AG04449 (cell line): ENCODE data around the gene PALS2.

ENCODE experiments used
- CTCF ChIA-PET: fragments of 350-600 bp; formaldehyde crosslinking; extraction: SDS; loops from one replicate; lab custom pipeline; 2021; ENCODE audit warnings: antibody characterized with exemption; lab: Yijun Ruan, JAX
- POLR2A ChIA-PET: fragments of 400-600, 350-600 bp; formaldehyde crosslinking; extraction: SDS; loops from one replicate; lab custom pipeline; 2020; ENCODE audit warnings: antibody characterized with exemption, inconsistent platforms; lab: Yijun Ruan, JAX
- DNase-seq: peaks from one replicate; pipeline ENCODE4 v3.0.0-alpha.2; 2010; ENCODE audit warnings: low read depth, low spot score
- H3K4me3 ChIP-seq: 2 replicates; pipeline ENCODE4 v1.5.1; 2011; ENCODE audit warnings: low read depth, mild to moderate bottlenecking, control low read depth, low read length
- TF ChIP-seq, protein P1 (sequence below): IDR thresholded peaks from one replicate; pipeline ENCODE4 v1.5.1; 2011; ENCODE audit warnings: mild to moderate bottlenecking, moderate library complexity, low read length, control low read depth, inconsistent platforms; ENCODE audit not compliant: insufficient read depth; ENCODE audit errors: missing control alignments

Gene PALS2

DNA sequence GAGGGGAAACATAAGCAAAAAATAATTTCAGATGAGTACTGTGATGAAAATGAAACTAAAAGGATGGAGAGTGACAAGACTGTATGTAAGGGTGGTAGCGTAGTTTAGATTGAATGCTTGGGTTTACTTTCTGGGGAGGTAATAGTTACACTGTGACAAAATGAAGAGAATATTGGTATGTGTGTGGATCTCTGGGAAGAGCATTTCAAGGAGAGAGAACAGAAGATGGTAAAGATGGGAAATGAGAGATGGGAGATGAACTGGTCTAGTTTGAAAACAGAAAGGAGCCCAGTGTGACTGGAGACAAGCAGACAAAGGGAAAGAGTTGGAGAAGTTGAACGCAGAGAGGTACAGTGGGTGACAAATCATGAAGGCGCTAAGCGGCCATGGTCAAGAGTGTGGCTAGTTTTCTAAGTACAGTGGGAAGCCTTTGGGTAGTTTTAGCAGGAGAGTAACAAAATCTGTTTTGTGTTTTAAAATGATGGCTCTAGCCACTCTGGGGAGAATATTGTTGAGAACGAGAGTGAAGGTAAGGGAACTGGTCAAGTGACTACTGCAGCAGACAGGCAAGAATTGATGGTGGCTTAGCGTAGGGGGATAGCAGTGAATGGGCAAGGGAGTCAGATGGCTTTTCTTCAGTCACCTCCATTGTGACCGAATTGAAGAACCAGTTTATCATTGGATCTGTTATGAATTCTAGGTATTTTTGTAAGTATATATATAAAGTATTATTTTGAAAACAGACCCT, 22.6 kb downstream of the PALS2 start:
- CTCF ChIA-PET = interaction anchor here (6.6 kb wide), 1 partner anchor 21 kb away, joined by 40 read pairs; the partner anchor contains the start of gene PALS2
- TF ChIP-seq, protein P1, sequence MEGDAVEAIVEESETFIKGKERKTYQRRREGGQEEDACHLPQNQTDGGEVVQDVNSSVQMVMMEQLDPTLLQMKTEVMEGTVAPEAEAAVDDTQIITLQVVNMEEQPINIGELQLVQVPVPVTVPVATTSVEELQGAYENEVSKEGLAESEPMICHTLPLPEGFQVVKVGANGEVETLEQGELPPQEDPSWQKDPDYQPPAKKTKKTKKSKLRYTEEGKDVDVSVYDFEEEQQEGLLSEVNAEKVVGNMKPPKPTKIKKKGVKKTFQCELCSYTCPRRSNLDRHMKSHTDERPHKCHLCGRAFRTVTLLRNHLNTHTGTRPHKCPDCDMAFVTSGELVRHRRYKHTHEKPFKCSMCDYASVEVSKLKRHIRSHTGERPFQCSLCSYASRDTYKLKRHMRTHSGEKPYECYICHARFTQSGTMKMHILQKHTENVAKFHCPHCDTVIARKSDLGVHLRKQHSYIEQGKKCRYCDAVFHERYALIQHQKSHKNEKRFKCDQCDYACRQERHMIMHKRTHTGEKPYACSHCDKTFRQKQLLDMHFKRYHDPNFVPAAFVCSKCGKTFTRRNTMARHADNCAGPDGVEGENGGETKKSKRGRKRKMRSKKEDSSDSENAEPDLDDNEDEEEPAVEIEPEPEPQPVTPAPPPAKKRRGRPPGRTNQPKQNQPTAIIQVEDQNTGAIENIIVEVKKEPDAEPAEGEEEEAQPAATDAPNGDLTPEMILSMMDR = no peak
- DNase-seq = no peak
- POLR2A ChIA-PET = no interaction called here
- no peak overlapping the region for H3K4me3 ChIP-seq

DNA sequence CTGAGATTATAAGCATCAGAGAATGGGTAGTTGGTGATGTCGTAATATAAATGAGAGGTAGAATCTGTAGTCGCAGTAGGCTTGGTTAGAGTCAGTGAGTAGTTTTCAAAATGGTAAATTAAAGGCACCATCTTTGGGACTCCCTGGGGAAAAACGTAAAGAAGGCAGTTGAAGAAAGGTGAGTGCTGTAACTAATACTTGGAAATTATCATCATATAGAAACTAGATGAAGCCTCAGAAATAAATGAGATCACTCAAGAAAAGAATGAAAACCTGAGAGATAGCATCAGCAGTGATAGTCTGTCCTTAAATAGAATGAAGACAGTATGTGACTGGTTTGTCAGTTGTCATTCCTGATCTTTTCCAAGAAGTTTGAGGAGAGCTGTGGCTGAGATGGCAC, 23.8 kb downstream of the PALS2 start:
- TF ChIP-seq, protein P1 = no peak
- ChIA-PET CTCF (no interaction called here), POLR2A (no interaction called here)
- no peak overlapping the region for H3K4me3 ChIP-seq
- no peak for DNase-seq

DNA sequence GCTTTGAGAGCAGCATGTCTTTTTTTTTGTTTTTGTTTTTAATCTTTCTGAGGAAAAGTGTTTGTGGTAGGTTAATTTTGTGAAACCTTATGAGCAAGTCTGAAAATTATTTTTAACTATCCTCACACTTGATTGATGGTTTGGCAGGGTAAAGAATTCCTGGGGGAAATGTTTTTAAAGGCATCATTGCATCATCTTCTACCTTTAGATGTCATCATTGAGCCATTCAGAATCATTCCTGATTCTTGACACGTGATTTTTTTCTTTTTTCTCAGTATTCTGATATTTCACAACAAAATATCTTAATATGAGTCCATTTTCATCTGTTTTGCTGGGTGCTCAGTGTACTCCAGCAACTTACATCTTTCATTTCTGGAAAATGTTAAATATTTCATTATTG, 28.3 kb downstream of the PALS2 start:
- no peak overlapping the region for H3K4me3 ChIP-seq
- TF ChIP-seq, protein P1 = no peak
- POLR2A ChIA-PET = no interaction called here
- CTCF ChIA-PET = interaction anchor here (1.3 to 1.6 kb wide), 3 partner anchors 10 to 64 kb away, joined by 4 to 6 read pairs (median 6); no protein-coding TSS in a partner anchor
- no peak for DNase-seq

DNA sequence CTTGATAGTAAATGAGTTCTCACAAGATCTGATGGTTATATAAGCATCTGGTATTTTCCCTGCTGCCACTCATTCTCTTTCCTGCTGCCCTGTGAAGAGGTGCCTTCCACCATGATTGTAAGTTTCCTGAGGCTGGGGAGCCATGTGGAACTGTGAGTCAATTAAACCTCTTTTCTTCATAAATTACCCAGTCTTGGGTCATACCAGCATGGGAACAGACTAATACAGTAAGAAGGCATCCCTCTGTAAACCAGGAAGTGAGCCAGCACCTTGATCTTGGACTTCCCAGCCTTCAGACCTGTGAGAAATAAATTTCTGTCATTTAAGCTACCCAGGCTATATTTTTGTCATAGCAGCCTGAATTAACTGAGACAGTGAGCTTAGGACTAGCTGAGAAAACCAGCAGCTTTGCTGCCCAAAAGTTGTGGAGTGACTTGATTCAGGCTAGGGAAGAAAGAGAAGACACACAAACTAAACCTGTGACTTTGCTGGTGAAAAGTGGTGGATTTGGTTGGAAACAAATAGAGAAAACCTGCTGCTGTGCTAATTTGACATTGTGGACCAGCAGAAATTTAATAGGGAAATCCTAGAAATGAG, 29.7 kb downstream of the PALS2 start:
- no peak for DNase-seq
- POLR2A ChIA-PET = no interaction called here
- CTCF ChIA-PET = interaction anchor here (0.9 to 1.4 kb wide), 3 partner anchors 23 to 113 kb away, joined by 3 to 6 read pairs (median 3); no protein-coding TSS in a partner anchor
- no peak overlapping the region for H3K4me3 ChIP-seq
- TF ChIP-seq, protein P1 = no peak

DNA sequence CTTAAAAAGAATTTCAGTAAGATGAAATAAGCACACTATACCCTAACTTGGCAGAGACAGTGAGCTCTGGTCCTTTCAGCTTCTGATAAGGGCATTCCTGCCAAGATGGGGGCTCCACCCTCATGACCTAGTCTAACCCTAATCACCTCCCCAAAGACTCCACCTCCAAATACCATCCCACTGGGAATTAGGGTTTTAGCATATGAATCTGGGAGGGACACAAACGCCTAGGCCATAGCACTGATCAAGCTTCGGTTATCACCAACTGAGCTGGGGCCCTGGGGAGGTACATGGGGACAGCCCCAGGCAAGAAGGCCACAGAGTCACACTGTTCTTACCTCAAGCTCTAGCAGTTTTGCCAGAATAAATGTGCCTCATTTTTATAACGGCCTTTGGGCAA, 31.4 kb downstream of the PALS2 start:
- no peak overlapping the region for H3K4me3 ChIP-seq
- ChIA-PET POLR2A (no interaction called here), CTCF (no interaction called here)
- no peak for DNase-seq
- TF ChIP-seq, protein P1 = no peak

DNA sequence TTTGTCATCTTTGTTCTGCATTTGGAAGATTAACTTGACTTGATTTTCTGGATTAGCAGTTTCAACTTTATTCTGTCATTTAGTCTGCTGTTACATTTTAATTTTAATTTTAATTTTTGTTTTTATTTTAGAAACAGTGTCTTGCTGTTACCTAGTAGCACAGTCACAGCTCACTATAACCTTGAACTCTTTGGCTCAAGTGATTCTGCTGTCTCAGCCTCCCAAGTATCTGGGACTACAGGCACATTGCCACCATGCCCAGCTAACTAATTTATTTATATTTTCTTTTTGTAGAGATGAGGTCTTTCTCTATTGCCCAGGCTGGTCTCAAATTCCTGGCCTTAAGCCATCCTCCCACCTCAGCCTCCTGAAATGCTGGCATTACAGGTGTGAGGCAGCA, 35.3 kb downstream of the PALS2 start:
- ChIA-PET CTCF (no interaction called here), POLR2A (no interaction called here)
- TF ChIP-seq, protein P1 = no peak
- H3K4me3 ChIP-seq = no peak overlapping the region
- no peak for DNase-seq
